NCI-H1092 (cell line): ENCODE measurements around the gene TNIK.
"Not testable (repeated sequence)": the region's sequence is repeated elsewhere in the genome, so short reads cannot be mapped to it uniquely, and the experiment has no call there.

Source experiments
- DNase-seq: peaks from one replicate; lab custom pipeline; 2025; lab: John Stamatoyannopoulos, UW

The TNIK gene

GRCh38 chr3:171309906-171310359, 150.3 kb downstream of the TNIK start:
- DNase-seq = no peak

DNA sequence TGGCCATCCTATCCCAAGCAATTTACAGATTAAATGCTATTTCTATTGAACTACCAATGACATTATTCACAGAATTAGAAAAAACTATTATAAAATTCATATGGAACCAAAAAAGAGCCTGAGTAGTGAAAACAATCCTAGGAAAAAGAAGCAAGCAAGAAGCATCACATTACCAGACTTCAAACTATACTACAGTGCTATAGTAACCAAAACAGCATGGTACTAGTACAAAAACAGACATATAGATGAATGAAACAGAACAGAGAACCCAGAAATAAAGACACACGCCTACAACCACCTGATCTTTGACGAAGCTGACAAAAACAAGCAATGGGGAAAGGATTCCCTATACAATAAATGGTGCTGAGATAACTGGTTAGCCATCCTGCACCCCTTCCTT, 152.2 kb downstream of the TNIK start:
- DNase-seq = no peak

- DNase-seq = no peak
These were observed 153.1 kb downstream of the TNIK start for GRCh38 chr3:171307046-171307585.

- no peak for DNase-seq
These were observed 153.6 kb downstream of the TNIK start for GRCh38 chr3:171306631-171307030.

- not testable (repeated sequence) for DNase-seq
These were observed 154.4 kb downstream of the TNIK start for GRCh38 chr3:171305823-171306222.

DNA sequence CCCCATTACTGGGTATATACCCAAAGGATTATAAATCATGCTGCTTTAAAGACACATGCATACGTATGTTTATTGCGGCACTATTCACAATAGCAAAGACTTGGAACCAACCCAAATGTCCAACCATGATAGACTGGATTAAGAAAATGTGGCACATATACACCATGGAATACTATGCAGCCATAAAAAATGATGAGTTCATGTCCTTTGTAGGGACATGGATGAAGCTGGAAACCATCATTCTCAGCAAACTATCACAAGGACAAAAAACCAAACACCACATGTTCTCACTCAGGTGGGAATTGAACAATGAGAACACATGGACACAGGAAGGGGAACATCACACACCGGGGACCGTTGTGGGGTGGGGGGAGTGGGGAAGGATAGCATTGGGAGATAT, 155.7 kb downstream of the TNIK start:
- not testable (repeated sequence) for DNase-seq

DNA sequence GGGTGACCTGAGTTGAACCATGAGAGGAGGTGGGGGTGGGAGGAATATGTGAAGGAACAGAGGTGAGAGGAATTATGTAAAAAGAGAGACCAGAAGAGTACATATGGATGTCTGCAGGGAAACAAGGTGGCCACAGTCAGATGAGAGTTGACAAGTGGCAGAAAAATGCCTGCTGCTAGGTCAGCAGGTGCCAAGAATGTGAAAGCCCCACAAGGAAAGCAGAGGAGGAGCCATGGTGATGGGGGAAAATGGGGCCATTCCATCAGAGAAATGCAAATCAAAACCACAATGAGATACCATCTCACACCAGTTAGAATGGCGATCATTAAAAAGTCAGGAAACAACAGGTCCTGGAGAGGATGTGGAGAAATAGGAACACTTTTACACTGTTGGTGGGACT, 156.2 kb downstream of the TNIK start:
- DNase-seq = not testable (repeated sequence)

DNA sequence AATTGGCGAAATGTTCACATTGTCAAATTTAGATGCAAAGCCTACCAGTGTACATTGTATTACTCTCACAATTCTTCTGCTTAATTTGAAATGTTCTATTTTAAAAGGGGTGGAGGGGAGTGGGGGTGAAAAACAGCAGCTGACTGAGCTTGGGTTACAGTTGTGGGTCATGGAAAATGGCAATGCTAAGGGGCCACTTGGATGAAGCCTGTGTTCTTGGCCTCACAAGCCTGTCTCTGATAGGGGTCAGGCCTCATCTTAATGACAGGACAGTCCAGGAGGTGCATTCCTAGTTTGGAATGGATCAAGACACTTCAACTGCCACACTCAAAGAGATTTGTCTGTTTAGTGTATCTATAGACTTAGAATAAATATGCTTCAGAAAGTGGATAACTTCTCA, 158.2 kb downstream of the TNIK start:
- no peak for DNase-seq

GRCh38 chr3:171301002-171301401, 159.2 kb downstream of the TNIK start:
- no peak for DNase-seq

DNA sequence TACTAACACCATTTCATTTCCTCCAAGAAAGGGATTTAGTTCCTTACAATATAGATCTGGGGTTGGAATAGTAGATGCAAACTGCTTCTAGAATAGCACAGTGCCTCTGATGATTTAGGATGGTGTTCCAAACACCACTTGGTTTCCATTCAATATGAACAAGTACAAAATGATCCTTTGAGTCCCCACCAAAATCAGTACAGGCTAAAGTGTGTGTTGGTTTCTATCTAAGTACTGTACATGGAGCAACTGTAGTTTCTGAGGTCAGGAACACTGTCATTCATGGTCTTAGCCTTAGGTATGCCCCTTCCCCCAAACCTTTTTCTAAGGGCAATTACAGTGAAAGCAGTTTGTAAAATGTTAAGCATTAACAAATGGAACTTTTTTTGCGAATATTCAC, 162.3 kb downstream of the TNIK start:
- DNase-seq = no peak

DNA sequence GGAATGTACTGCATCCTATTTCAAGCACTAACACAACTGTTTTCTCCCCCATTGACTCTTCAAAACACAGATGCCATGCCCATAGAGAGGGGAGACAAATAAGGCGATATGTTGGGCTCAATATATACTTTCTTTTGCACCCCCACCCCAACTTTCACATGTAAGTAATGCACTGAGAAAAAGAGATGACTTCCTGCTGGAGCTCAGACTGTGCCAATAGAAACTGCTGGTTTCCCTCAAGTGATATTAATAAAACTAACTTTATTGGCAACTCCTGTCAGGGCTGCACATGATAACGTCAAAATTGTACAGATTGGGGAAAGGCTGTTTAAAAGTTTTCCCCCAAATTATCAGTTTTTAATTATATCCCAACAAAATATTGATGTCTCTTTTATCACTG, 163.0 kb downstream of the TNIK start:
- DNase-seq = no peak

DNA sequence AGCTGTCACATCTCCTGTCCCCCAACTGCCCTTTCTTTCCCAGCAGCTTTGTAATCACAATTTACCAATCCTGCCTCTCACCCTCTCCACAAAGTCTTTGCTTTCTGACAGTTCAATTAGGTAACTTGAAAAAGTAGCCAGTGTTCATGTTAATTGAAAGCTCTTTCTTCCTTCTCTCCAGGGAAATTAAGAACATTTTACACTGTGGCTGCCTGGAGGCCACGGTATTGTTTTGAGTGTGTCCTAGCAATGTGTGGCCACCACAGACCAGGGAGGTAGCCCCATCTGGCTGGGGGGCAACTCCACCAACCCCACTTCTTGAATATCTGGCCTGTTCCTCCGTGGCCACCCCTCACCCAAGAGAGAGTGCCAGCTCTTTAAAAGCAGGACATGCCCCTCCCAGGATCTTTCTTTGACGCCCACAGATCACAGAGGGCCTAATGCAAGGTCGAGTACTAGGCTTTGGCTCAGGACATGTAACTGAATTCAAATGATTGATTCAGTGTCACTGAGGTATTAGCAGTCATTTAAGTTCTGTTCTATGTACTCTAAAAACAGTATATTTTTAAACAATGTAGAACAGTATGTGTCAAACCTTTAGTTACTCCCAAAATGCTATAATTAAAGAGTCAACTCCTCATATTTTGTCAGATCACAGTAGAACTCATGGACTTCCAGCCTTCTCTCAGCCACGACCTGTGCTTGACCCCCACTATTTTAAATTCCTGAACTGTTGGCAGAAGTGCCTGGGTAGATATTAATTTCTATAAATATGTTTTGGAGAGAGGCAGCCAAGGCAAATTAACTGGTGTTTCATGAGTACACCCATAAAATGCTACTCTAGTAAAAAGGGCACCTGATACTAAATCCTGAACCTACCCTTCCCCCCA, 164.5 kb downstream of the TNIK start:
- no peak for DNase-seq

DNA sequence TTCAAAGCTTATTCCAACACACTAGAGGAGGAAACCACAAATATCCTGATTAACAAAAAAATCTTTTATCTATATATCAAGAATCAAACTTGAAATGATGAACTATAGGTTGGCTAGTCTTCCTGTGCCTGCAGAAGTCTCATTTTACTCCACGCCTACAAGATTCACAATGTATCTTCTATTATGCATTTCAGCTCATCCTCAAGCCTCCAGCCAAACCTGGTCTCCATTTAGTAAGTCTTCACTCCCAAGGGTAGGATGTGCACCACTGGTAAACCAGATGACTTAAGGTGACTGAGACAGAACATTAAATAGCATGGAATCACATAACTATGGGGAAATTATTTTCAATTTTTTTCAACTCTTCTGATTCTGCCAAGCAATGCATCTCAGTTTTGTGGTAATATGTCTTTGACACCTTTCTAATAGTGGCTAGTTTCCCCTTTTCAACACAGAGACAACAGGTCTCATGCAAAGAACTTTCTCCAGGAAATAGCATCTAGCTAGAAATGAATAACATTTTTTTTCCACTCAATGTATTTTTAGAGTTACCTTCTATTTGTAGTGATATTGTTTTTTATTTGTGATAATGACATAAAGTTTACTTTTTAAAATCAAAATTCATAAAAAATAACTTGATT, 166.9 kb downstream of the TNIK start:
- DNase-seq = no peak

GRCh38 chr3:171290680-171291079, 169.5 kb downstream of the TNIK start:
- no peak for DNase-seq

- no peak for DNase-seq
These were observed 170.9 kb downstream of the TNIK start for GRCh38 chr3:171289291-171289690.

- not testable (repeated sequence) for DNase-seq
These were observed 172.4 kb downstream of the TNIK start for GRCh38 chr3:171287761-171288160.

DNA sequence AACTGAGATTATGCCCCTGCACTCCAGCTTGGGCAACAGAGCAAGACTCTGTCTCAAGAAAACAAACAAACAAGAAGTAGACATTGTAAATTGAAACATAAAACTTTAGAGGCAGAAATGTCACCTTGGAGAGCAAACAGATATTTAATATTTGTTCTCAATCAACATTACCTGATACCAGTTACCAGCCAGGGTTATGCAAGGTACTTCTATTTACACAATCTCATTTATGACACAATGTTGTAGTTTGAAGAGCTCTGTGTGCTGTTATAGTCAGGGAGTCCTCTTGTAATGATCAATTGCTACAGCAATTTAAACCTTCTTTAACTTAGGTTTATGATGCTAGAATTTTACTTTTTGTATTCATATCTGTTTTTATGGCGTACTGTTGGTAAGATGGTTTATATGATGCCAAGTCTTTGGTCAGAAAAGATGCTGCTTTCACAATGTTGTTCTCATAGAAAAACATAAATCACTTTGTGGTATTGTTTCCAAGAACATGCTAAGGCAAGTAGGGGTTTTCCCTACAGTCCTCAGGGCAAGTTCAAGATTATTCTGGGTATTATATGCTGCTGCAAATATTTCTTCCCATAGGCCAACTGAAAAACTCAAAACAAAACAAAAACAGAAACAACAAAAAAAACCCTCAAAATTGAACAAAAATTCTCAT, 173.5 kb downstream of the TNIK start:
- DNase-seq = no peak

- no peak for DNase-seq
These were observed 174.9 kb downstream of the TNIK start for GRCh38 chr3:171285287-171285686.

DNA sequence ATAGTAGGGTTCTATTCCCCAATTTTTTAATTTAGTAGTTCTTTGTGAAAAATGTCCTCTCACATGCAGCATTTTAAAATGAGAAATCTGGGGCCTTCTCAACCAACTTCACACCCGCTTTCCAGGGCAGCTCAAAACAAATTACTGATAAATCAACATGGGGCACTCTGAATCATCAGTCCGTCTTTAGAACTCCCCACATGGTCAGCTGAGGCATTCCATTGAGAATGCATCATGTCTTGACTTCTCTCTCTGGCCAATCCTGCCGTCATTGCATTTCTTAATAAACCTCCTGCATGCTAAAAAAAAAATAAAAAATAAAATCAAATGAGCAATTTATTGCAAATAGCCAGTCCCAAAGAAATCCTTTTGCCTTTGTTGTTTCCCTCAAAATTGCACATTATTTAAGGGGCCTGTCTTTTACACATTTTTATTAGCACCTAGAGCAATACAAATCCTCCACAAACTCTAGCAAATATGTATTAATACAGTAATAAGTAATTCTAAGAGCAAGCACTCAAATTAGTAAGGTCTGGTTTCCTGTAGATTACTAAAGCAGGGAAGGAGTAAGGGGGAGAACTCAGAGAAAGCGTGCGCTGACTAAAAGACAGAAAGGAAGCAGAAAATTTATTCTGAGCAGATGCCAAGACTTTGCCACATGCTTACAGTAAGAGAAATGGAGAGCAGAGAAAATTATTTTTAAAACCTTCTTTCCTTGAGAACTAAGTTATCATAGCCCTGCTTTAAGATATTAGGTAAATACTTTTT, 175.7 kb downstream of the TNIK start:
- DNase-seq = no peak

DNA sequence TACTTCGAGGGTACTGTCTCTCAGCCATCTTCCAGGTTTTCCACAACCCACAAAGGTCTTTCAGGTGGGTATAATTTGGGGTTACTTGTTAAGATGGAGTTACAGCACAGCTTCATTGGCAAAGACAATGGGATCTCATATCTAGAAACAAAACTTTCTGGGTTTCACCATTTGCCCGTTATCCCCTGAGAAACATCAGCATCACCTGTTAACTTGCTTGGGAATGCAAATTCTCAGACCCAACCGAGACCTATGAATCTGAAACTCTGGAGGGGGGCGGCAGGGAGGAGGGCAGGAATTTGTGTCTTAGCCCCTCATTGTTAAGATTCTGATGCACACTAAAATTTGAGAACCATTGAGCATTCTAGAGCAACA, 176.4 kb downstream of the TNIK start:
- DNase-seq = no peak

DNA sequence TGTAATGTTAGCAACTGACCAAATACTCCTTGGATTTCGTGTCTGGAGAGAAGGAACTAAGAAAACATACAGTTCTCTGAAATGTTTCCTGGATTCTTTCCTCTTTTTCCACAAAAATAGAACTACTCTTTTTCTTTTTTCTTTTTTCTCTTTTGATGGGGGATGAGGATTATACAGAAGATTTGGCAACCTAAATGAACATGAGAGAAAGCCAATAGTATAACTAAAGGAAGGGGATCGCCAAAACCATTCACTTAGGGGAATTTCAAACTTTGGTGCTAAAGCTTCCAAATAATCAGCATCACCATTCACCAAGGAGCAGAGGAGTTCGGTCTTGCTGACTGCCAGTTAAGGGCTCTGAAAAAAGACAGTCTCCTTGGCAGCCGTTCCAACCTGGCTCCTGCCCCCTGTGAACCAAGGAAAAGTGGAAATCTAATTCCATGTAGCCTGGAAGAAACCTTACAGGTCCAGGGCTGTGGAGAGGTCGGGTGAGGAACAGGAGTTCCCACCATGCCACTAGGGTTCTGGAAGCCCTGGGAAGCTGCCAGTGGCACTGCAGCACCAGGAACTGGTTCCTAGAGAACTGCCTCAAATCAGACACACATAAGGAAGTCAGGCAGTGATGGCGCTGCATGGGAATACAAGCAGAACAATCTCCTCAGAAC, 176.9 kb downstream of the TNIK start:
- no peak for DNase-seq
